GM23338 (cell line): ENCODE results near the gene FCER2. TPM values are rescaled to one million over a fixed set of nuclear protein-coding genes. Genes with fewer than 3 reads are reported as not detected.

ENCODE experiments used
- ATAC-seq: fragments of 200-7000 bp; cut with Tn5 transposase; 3 replicates; pipeline ENCODE4 v1.9.1; 2020
- DNase-seq: peaks from one replicate; pipeline ENCODE4 v3.0.0-alpha.2; 2015; ENCODE audit warnings: low spot score
- H2AFZ ChIP-seq: fragments of 200-600 bp; sonication (generic); 2 replicates; pipeline ENCODE4 v1.8.0; 2016; ENCODE audit warnings: antibody characterized with exemption, mild to moderate bottlenecking, moderate library complexity
- H3F3A ChIP-seq: fragments of 200-600 bp; sonication (generic); replicated peaks from 2 replicates; pipeline ENCODE4 v1.8.0; 2017; ENCODE audit warnings: antibody characterized with exemption, mixed run types, low read depth
- H3K27ac ChIP-seq: fragments of 200-600 bp; sonication (generic); 2 replicates; pipeline ENCODE4 v1.6.1; 2016; ENCODE audit warnings: low read depth
- H3K27me3 ChIP-seq: fragments of 200-600 bp; sonication (generic); 2 replicates; pipeline ENCODE4 v1.8.0; 2016; ENCODE audit warnings: mild to moderate bottlenecking, mixed run types, moderate library complexity; ENCODE audit not compliant: insufficient read depth
- H3K36me3 ChIP-seq: fragments of 200-600 bp; sonication (generic); 2 replicates; pipeline ENCODE4 v1.8.0; 2016; ENCODE audit warnings: mild to moderate bottlenecking; ENCODE audit not compliant: insufficient read depth
- H3K4me1 ChIP-seq: fragments of 200-600 bp; sonication (generic); 2 replicates; pipeline ENCODE4 v1.8.0; 2016; ENCODE audit warnings: mild to moderate bottlenecking, moderate library complexity; ENCODE audit not compliant: insufficient read depth
- H3K4me2 ChIP-seq: fragments of 200-600 bp; sonication (generic); 2 replicates; pipeline ENCODE4 v1.7.1; 2017; ENCODE audit warnings: mixed run types
- H3K4me3 ChIP-seq: fragments of 200-600 bp; sonication (generic); 2 replicates; pipeline ENCODE4 v1.6.1; 2016; ENCODE audit warnings: mixed run types
- H3K79me2 ChIP-seq: fragments of 200-600 bp; sonication (generic); replicated peaks from 2 replicates; pipeline ENCODE4 v1.8.0; 2017; ENCODE audit warnings: mild to moderate bottlenecking; ENCODE audit not compliant: insufficient read depth
- H3K9me2 ChIP-seq: fragments of 200-600 bp; sonication (generic); 2 replicates; pipeline ENCODE4 v1.8.0; 2017; ENCODE audit not compliant: insufficient read depth
- H4K20me1 ChIP-seq: fragments of 200-600 bp; sonication (generic); replicated peaks from 2 replicates; pipeline ENCODE4 v1.8.0; 2017; ENCODE audit warnings: mild to moderate bottlenecking; ENCODE audit not compliant: insufficient read depth
- H3K27ac Mint-ChIP-seq: 2 replicates; pipeline ENCODE4 v1.8.0; 2020; ENCODE audit warnings: inconsistent platforms, mild to moderate bottlenecking, moderate library complexity, mixed read lengths
- H3K27me3 Mint-ChIP-seq: 3 replicates; pipeline ENCODE4 v1.8.0; 2022; ENCODE audit warnings: low read depth, mild to moderate bottlenecking, moderate library complexity, mixed read lengths, inconsistent platforms; ENCODE audit not compliant: insufficient read depth, poor library complexity
- H3K36me3 Mint-ChIP-seq: 3 replicates; pipeline ENCODE4 v1.8.0; 2021; ENCODE audit warnings: low read depth, mild to moderate bottlenecking, inconsistent platforms, moderate library complexity, mixed read lengths
- H3K4me1 Mint-ChIP-seq: 3 replicates; pipeline ENCODE4 v1.8.0; 2020; ENCODE audit warnings: mild to moderate bottlenecking, inconsistent platforms, mixed read lengths
- H3K4me3 Mint-ChIP-seq: 3 replicates; pipeline ENCODE4 v1.8.0; 2021; ENCODE audit warnings: moderate library complexity, mild to moderate bottlenecking, inconsistent platforms, mixed read lengths
- H3K9me3 Mint-ChIP-seq: 3 replicates; pipeline ENCODE4 v1.8.0; 2020; ENCODE audit warnings: moderate library complexity, mild to moderate bottlenecking, inconsistent platforms, mixed read lengths
- CREB1 ChIP-seq: fragments of 250-450 bp; sonication (Bioruptor Pico); IDR thresholded peaks from 2 replicates; pipeline ENCODE4 v1.5.0; 2020; ENCODE audit warnings: low read depth, mild to moderate bottlenecking, moderate library complexity
- EZH2 ChIP-seq: fragments of 200-600 bp; sonication (generic); IDR thresholded peaks from one replicate; pipeline ENCODE4 v1.8.0; 2017; ENCODE audit warnings: antibody characterized with exemption, mild to moderate bottlenecking, low read depth; ENCODE audit not compliant: unreplicated experiment
- JUNB ChIP-seq: IDR thresholded peaks from one replicate; pipeline ENCODE4 v1.6.1; 2016; ENCODE audit warnings: antibody characterized with exemption; ENCODE audit not compliant: unreplicated experiment
- NANOG ChIP-seq: IDR thresholded peaks from 2 replicates; pipeline ENCODE4 v1.6.1; 2016; ENCODE audit warnings: antibody characterized with exemption, borderline replicate concordance
- POLR2AphosphoS5 ChIP-seq: IDR thresholded peaks from 2 replicates; pipeline ENCODE4 v1.6.1; 2016; ENCODE audit warnings: antibody characterized with exemption, low read depth
- REST ChIP-seq: IDR thresholded peaks from one replicate; pipeline ENCODE4 v1.6.1; 2018; ENCODE audit warnings: antibody characterized with exemption; ENCODE audit not compliant: unreplicated experiment
- STAT1 ChIP-seq: IDR thresholded peaks from one replicate; pipeline ENCODE4 v1.6.1; 2016; ENCODE audit warnings: antibody characterized with exemption; ENCODE audit not compliant: unreplicated experiment
- ZNF114 ChIP-seq: fragments of 250-450 bp; sonication (Bioruptor Pico); IDR thresholded peaks from 2 replicates; pipeline ENCODE4 v1.5.0; 2020; ENCODE audit warnings: mild to moderate bottlenecking, moderate library complexity
- ZNF331 ChIP-seq: fragments of 250-450 bp; sonication (Bioruptor Pico); IDR thresholded peaks from 2 replicates; pipeline ENCODE4 v1.5.0; 2020; ENCODE audit warnings: low read depth, mild to moderate bottlenecking, moderate library complexity
- ZNF462 ChIP-seq: fragments of 250-450 bp; sonication (Bioruptor Pico); IDR thresholded peaks from 2 replicates; pipeline ENCODE4 v1.5.0; 2020; ENCODE audit warnings: mild to moderate bottlenecking, moderate library complexity
- polyA plus RNA-seq: library from polyadenylated mRNA; unstranded; fragments of >200 nt; fragmentation: Nextera tagmentation; extraction: Ambion mirVana; gene quantifications from 2 replicates; pipeline ENCODE4 v1.2.1, GENCODE V29; 2016
- total RNA-seq: library from RNA; depleted of rRNA; stranded (reverse); fragments of >200 nt; shearing (Covaris generic); gene quantifications from 2 replicates; pipeline ENCODE4 v1.2.3, GENCODE V29; 2014
- TF ChIP-seq, protein P1 (sequence below), 2 experiments: fragments of 200-600 bp in 1 of 2; sonication (generic) in 1 of 2; conservative IDR thresholded peaks; 2 replicates each; pipeline versions ENCODE4 v1.5.1 to v1.6.1; 2016 to 2017; ENCODE audit warnings: antibody characterized with exemption in 2 of 2, low read depth in 2 of 2, mild to moderate bottlenecking in 2 of 2, moderate library complexity in 1 of 2

Gene FCER2
- total and polyA plus RNA-seq, 2 experiments from 2014 or later, result 0.29 TPM; not detected in 1

- H3K4me2 ChIP-seq, result no peak overlapping the region
- no peak overlapping the region for H2AFZ ChIP-seq
- no peaks in the 10 kb centered on the region for H3K36me3 ChIP-seq
- Mint-ChIP-seq H3K4me1 (peaks cover 1% of the 10 kb centered on the region; the same call in 1 of the 3 replicates), H3K27me3 (peaks cover 20% of the 10 kb centered on the region), H3K27ac (no peak overlapping the region), H3K9me3 (no peaks in the 10 kb centered on the region), H3K4me3 (no peak overlapping the region), H3K36me3 (peaks cover 3% of the 10 kb centered on the region; the same call in 1 of the 3 replicates)
- H3K27me3 ChIP-seq, result peaks cover 6% of the 10 kb centered on the region; the same call in 1 of the 2 replicates
- TF ChIP-seq ZNF462 (CRISPR knock-in tag) (no peak), STAT1 (no peak), EZH2 (no peak), CREB1 (CRISPR knock-in tag) (no peak), ZNF114 (CRISPR knock-in tag) (no peak), JUNB (no peak), ZNF331 (CRISPR knock-in tag) (no peak), REST (no peak), NANOG (no peak), POLR2AphosphoS5 (no peak)
- TF ChIP-seq, protein P1, sequence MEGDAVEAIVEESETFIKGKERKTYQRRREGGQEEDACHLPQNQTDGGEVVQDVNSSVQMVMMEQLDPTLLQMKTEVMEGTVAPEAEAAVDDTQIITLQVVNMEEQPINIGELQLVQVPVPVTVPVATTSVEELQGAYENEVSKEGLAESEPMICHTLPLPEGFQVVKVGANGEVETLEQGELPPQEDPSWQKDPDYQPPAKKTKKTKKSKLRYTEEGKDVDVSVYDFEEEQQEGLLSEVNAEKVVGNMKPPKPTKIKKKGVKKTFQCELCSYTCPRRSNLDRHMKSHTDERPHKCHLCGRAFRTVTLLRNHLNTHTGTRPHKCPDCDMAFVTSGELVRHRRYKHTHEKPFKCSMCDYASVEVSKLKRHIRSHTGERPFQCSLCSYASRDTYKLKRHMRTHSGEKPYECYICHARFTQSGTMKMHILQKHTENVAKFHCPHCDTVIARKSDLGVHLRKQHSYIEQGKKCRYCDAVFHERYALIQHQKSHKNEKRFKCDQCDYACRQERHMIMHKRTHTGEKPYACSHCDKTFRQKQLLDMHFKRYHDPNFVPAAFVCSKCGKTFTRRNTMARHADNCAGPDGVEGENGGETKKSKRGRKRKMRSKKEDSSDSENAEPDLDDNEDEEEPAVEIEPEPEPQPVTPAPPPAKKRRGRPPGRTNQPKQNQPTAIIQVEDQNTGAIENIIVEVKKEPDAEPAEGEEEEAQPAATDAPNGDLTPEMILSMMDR (conservative IDR thresholded peaks at IDR 0.05; ENCODE audit: low read depth in 2 of 2), result no peak
- H4K20me1 ChIP-seq, result no peaks in the 10 kb centered on the region; the same call in 1 of the 2 replicates
- H3F3A ChIP-seq, result no peaks in the 10 kb centered on the region
- H3K79me2 ChIP-seq, result no peaks in the 10 kb centered on the region
- no peaks in the 10 kb centered on the region for H3K4me1 ChIP-seq
- ATAC-seq, result no peak
- no peak overlapping the region for H3K27ac ChIP-seq
- H3K4me3 ChIP-seq, result no peak overlapping the region
- H3K9me2 ChIP-seq, result no peaks in the 10 kb centered on the region
- no peak for DNase-seq
Measured at GRCh38 chr19:7647156-7647555, 54.8 kb downstream of the FCER2 start.
